Measurements from ENCODE around the gene TANGO2.

Gene TANGO2

GRCh38 chr22:20026996-20027601 is 6.2 kb downstream of the TANGO2 start:
- TF ChIP-seq, protein P1, sequence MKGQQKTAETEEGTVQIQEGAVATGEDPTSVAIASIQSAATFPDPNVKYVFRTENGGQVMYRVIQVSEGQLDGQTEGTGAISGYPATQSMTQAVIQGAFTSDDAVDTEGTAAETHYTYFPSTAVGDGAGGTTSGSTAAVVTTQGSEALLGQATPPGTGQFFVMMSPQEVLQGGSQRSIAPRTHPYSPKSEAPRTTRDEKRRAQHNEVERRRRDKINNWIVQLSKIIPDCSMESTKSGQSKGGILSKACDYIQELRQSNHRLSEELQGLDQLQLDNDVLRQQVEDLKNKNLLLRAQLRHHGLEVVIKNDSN (IDR thresholded peaks at IDR 0.05) = no peak
- TF ChIP-seq, protein P2, sequence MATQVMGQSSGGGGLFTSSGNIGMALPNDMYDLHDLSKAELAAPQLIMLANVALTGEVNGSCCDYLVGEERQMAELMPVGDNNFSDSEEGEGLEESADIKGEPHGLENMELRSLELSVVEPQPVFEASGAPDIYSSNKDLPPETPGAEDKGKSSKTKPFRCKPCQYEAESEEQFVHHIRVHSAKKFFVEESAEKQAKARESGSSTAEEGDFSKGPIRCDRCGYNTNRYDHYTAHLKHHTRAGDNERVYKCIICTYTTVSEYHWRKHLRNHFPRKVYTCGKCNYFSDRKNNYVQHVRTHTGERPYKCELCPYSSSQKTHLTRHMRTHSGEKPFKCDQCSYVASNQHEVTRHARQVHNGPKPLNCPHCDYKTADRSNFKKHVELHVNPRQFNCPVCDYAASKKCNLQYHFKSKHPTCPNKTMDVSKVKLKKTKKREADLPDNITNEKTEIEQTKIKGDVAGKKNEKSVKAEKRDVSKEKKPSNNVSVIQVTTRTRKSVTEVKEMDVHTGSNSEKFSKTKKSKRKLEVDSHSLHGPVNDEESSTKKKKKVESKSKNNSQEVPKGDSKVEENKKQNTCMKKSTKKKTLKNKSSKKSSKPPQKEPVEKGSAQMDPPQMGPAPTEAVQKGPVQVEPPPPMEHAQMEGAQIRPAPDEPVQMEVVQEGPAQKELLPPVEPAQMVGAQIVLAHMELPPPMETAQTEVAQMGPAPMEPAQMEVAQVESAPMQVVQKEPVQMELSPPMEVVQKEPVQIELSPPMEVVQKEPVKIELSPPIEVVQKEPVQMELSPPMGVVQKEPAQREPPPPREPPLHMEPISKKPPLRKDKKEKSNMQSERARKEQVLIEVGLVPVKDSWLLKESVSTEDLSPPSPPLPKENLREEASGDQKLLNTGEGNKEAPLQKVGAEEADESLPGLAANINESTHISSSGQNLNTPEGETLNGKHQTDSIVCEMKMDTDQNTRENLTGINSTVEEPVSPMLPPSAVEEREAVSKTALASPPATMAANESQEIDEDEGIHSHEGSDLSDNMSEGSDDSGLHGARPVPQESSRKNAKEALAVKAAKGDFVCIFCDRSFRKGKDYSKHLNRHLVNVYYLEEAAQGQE (IDR thresholded peaks at IDR 0.05; ENCODE audit: low read depth) = no peak
- TF ChIP-seq FOXM1 (IDR thresholded peaks at IDR 0.05; ENCODE audit: borderline replicate concordance, low read depth) (no peak), MAX (IDR thresholded peaks at IDR 0.05) (peak; percentile 48)

DNA sequence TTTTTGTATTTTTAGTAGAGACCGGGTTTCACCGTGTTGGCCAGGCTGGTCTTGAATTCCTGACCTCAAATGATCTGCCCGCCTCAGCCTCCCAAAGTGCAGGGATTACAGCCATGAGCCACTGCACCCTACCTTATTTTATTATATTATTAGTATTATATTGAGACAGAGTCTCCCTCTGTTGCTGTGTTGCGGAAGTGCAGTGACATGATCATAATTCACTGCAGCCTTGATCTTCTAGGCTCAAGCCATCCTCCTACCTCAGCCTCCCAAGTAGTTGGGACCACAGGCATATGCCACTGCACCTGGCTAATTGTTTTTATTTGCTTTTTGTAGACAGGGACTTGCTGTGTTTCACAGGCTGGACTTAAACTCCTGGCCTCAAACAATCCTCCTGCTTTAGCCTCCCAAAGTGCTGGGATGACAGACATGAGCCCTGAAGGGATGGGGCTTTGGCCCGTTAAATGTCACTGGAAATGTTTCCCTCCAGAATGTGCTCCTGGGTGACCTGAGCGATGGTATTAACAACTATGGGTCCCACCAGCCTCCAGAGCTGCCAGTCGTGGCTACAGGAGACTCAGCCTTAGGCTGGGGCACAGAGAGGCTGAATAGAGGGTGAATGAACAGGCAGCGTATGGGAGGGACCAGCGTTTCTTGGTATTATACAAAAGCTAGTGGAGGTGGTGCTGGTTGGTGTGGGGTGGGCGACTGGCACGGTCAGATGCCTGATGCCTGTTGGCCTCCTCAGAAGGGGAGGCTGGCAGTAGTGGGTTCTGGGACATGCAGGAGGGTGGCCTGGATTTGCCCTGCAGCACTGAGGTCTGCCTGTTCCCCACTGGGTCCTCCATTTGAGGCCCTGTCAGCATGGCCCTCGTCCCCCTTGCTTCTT is 7.3 kb downstream of the TANGO2 start:
- TF ChIP-seq RAD21 (IDR thresholded peaks at IDR 0.05; ENCODE audit: low read depth) = peak; percentile 56; the same call in 1 of the 2 replicates
- TF ChIP-seq TAF1 (IDR thresholded peaks at IDR 0.05; ENCODE audit: low read depth) = no peak
- TF ChIP-seq, protein P1 (IDR thresholded peaks at IDR 0.05) = no peak
- TF ChIP-seq TCF12 (IDR thresholded peaks at IDR 0.05; ENCODE audit: low read depth) = no peak
- no peak for TF ChIP-seq CREB1 (IDR thresholded peaks at IDR 0.05; ENCODE audit: low read depth)
- TF ChIP-seq TEAD4 (IDR thresholded peaks at IDR 0.05) = no peak

DNA sequence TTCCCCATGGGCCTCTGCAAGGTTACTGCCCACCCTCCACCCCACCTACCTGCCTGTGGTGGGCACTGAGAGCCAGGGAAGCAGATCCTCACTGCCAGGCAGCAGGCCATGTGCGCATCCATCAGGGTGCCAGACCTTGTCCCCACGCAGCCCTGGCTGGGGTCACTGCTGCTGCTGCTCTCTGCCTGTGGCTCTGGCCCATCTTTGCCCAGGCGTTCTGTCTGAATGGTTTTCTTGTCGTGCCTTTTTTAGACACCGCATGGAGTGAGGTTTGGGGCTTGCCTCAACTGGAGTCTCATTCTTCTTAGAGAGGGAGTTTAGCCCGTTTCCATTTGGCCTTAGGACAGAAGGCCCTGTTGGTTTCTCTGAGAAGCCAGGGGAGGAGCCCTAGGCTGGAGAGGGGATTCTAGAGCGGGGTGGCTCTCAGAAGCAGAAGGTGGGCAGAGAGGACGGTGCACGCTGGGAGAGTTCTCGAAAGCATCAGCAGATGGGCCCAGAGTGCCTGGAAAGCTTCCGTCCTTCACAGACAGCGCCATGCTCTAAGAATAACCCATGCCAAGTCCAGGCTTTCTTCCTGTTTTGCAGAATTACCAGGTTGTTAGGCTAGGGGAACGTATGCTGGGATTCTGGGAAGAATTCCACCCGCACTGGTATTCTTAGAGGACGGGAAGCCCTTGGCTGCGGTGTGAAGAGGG is 8.1 kb downstream of the TANGO2 start:
- TF ChIP-seq ZBTB7A (IDR thresholded peaks at IDR 0.05; ENCODE audit: low read depth) (no peak), TCF12 (IDR thresholded peaks at IDR 0.05; ENCODE audit: low read depth) (no peak), NFIC (IDR thresholded peaks at IDR 0.05) (no peak), YY1 (IDR thresholded peaks at IDR 0.05; ENCODE audit: low read depth) (no peak), TAF1 (IDR thresholded peaks at IDR 0.05; ENCODE audit: low read depth) (no peak), EP300 (IDR thresholded peaks at IDR 0.05; ENCODE audit: borderline replicate concordance) (no peak), CEBPB (IDR thresholded peaks at IDR 0.05) (no peak)

- TF ChIP-seq TAF1 (IDR thresholded peaks at IDR 0.05; ENCODE audit: low read depth) (no peak), NFIC (IDR thresholded peaks at IDR 0.05) (no peak), CEBPB (IDR thresholded peaks at IDR 0.05) (no peak), FOXM1 (IDR thresholded peaks at IDR 0.05; ENCODE audit: borderline replicate concordance, low read depth) (no peak), EGR1 (IDR thresholded peaks at IDR 0.05) (no peak), TCF12 (IDR thresholded peaks at IDR 0.05; ENCODE audit: low read depth) (no peak), MAX (IDR thresholded peaks at IDR 0.05) (no peak), CREB1 (IDR thresholded peaks at IDR 0.05; ENCODE audit: low read depth) (no peak), RAD21 (IDR thresholded peaks at IDR 0.05; ENCODE audit: low read depth) (no peak), TEAD4 (IDR thresholded peaks at IDR 0.05) (no peak)
Observed at GRCh38 chr22:20029550-20030225, 8.8 kb downstream of the TANGO2 start.

GRCh38 chr22:20031732-20032406 is 11.0 kb downstream of the TANGO2 start:
- no peak for TF ChIP-seq EGR1 (IDR thresholded peaks at IDR 0.05)
- TF ChIP-seq CEBPB (IDR thresholded peaks at IDR 0.05) = peak; percentile 60
- TF ChIP-seq, protein P1 (IDR thresholded peaks at IDR 0.05) = peak; percentile 85
- TF ChIP-seq ZBTB7A (IDR thresholded peaks at IDR 0.05; ENCODE audit: low read depth) = peak; percentile 47; the same call in 1 of the 2 replicates
- peak; percentile 39; the same call in 1 of the 2 replicates for TF ChIP-seq MAX (IDR thresholded peaks at IDR 0.05)
- no peak for TF ChIP-seq TEAD4 (IDR thresholded peaks at IDR 0.05)
